ENCODE data around the gene SYT8.

Gene SYT8

GRCh38 chr11:1843098-1843473 lies 8.3 kb downstream of the SYT8 start:
- Histone ChIP-seq H3K9me3 (replicated peaks; ENCODE audit: insufficient read depth, low read length) (no peaks in the 10 kb centered on the region), H3K36me3 (replicated peaks; ENCODE audit: insufficient read depth, low read length) (no peaks in the 10 kb centered on the region), H3K4me2 (ENCODE audit: low read depth, low read length) (no peak overlapping the region), H3F3A (ENCODE audit: insufficient read depth, low read length) (no peaks in the 10 kb centered on the region), H3K27me3 (replicated peaks; ENCODE audit: insufficient read depth, low read length) (peaks cover 42% of the 10 kb centered on the region), H3K9ac (ENCODE audit: low read length) (no peak overlapping the region), H4K20me1 (ENCODE audit: insufficient read depth, low read length) (no peaks in the 10 kb centered on the region), H3K79me2 (ENCODE audit: low read length) (no peaks in the 10 kb centered on the region), H3K4me3 (ENCODE audit: low read length) (no peak overlapping the region), H3K9me2 (replicated peaks; ENCODE audit: insufficient read depth, low read length) (no peaks in the 10 kb centered on the region), H3K4me1 (ENCODE audit: low read length) (no peaks in the 10 kb centered on the region), H2AFZ (ENCODE audit: low read length) (no peak overlapping the region), H3K27ac (ENCODE audit: low read length) (no peak overlapping the region)
- no peak for TF ChIP-seq CTCF (IDR thresholded peaks at IDR 0.05; ENCODE audit: low read length)
- TF ChIP-seq EZH2phosphoT487 (IDR thresholded peaks at IDR 0.05; ENCODE audit: low read length): no peak
- no peak for TF ChIP-seq EZH2 (optimal IDR thresholded peaks at IDR 0.05; ENCODE audit: low read depth, low read length)
- no peak for DNase-seq

GRCh38 chr11:1843796-1844195 lies 9.0 kb downstream of the SYT8 start:
- Histone ChIP-seq H3K4me3 (ENCODE audit: low read length) (no peak overlapping the region), H4K20me1 (ENCODE audit: insufficient read depth, low read length) (no peaks in the 10 kb centered on the region), H3K27me3 (replicated peaks; ENCODE audit: insufficient read depth, low read length) (peaks cover 42% of the 10 kb centered on the region), H3K4me1 (ENCODE audit: low read length) (no peaks in the 10 kb centered on the region), H2AFZ (ENCODE audit: low read length) (no peak overlapping the region), H3K36me3 (replicated peaks; ENCODE audit: insufficient read depth, low read length) (no peaks in the 10 kb centered on the region), H3K9me3 (replicated peaks; ENCODE audit: insufficient read depth, low read length) (no peaks in the 10 kb centered on the region), H3K9me2 (replicated peaks; ENCODE audit: insufficient read depth, low read length) (no peaks in the 10 kb centered on the region), H3K27ac (ENCODE audit: low read length) (no peak overlapping the region), H3K79me2 (ENCODE audit: low read length) (no peaks in the 10 kb centered on the region), H3F3A (ENCODE audit: insufficient read depth, low read length) (no peaks in the 10 kb centered on the region), H3K4me2 (ENCODE audit: low read depth, low read length) (no peak overlapping the region), H3K9ac (ENCODE audit: low read length) (no peak overlapping the region)
- no peak for TF ChIP-seq EZH2 (optimal IDR thresholded peaks at IDR 0.05; ENCODE audit: low read depth, low read length)
- no peak for TF ChIP-seq CTCF (IDR thresholded peaks at IDR 0.05; ENCODE audit: low read length)
- TF ChIP-seq EZH2phosphoT487 (IDR thresholded peaks at IDR 0.05; ENCODE audit: low read length): no peak
- no peak for DNase-seq

DNA sequence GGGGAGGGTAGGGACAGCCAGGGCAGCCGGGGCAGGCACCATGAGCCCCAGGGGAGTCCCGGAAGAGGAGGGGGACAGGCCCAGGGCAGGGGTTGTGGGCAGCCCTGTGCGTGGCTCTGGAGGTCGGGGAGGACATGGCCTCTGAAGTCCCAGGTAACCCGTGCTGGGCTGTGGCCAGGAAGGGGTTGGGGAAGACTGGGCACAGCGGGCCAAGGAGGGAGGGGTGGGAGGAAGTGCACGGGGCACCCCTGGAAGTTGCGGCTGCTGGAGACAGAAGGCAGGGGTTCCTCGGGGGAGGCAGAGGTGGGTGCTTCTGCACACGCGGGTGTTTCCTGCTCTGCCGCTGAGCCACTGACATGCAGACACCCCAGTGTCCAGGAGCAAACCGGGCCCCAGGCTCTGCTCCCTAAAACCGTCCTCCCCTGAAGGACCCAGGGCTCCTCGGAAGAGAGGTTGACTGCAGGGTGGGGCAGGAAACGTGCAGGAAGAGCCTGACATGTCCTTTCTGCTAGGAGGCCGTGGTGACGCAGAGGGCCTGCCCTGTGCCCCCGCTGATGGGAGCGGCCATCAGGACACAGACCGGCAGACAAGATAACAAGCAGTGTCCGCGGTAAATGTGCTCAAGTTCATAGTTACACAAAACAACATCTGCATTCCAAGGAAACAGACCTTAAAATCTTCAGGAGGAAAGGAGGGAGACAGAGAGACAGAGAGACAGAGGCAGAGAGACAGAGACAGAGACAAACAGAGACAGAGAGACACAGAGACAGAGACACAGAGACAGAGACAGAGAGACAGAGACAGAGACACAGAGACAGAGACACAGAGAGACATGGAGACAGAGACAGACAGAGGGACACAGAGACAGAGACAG lies 9.7 kb downstream of the SYT8 start:
- H3K9me2 ChIP-seq (replicated peaks; ENCODE audit: insufficient read depth, low read length): no peaks in the 10 kb centered on the region
- no peak overlapping the region for H2AFZ ChIP-seq (ENCODE audit: low read length)
- H3K4me1 ChIP-seq (ENCODE audit: low read length): 0 out of 2 replicates have a peak, but pooled peaks cover under 1% of the 10 kb centered on the region
- no peak overlapping the region for H3K27ac ChIP-seq (ENCODE audit: low read length)
- H3K36me3 ChIP-seq (replicated peaks; ENCODE audit: insufficient read depth, low read length): no peaks in the 10 kb centered on the region
- no peak overlapping the region for H3K9ac ChIP-seq (ENCODE audit: low read length)
- no peak for DNase-seq
- H3K9me3 ChIP-seq (replicated peaks; ENCODE audit: insufficient read depth, low read length): no peaks in the 10 kb centered on the region
- H3K4me2 ChIP-seq (ENCODE audit: low read depth, low read length): no peak overlapping the region
- H3K4me3 ChIP-seq (ENCODE audit: low read length): no peak overlapping the region
- H3K27me3 ChIP-seq (replicated peaks; ENCODE audit: insufficient read depth, low read length): peaks cover 42% of the 10 kb centered on the region
- H4K20me1 ChIP-seq (ENCODE audit: insufficient read depth, low read length): no peaks in the 10 kb centered on the region
- H3K79me2 ChIP-seq (ENCODE audit: low read length): no peaks in the 10 kb centered on the region
- H3F3A ChIP-seq (ENCODE audit: insufficient read depth, low read length): no peaks in the 10 kb centered on the region
- TF ChIP-seq EZH2phosphoT487 (IDR thresholded peaks at IDR 0.05; ENCODE audit: low read length) (no peak), EZH2 (optimal IDR thresholded peaks at IDR 0.05; ENCODE audit: low read depth, low read length) (no peak), CTCF (IDR thresholded peaks at IDR 0.05; ENCODE audit: low read length) (no peak)

Measured in MM.1S (cell line).